T-cell (primary cell): ENCODE results near the gene MGAT2. TPM values are rescaled to one million over a fixed set of nuclear protein-coding genes. Genes with fewer than 3 reads are reported as not detected.

Source experiments
- ATAC-seq, 4 experiments: fragments of 200-7000 bp in 3 of 4; fragments of 150-1000 bp in 1 of 4; cut with Tn5 transposase; replicated peaks in 1 of 4; 1 replicate in 3 of 4; 2 replicates in 1 of 4; pipeline ENCODE4 v1.10.0; 2021; ENCODE audit warnings: moderate library complexity in 3 of 4, mild to moderate bottlenecking in 2 of 4, moderate number of reproducible peaks in 1 of 4
- CTCF ChIA-PET, 2 donors: fragments of 300-600 bp; sonication (Branson Sonifier 250); formaldehyde crosslinking; loops; one replicate each; lab custom pipeline; 2022; ENCODE audit warnings: antibody characterized with exemption in 2 of 2; lab: Charles Lee
- POLR2A ChIA-PET, 2 donors: fragments of 300-600 bp; sonication (Branson Sonifier 250); formaldehyde crosslinking; loops; one replicate each; lab custom pipeline; 2022; ENCODE audit warnings: antibody characterized with exemption in 2 of 2; lab: Charles Lee
- DNase-seq, 35 experiments: peaks; one replicate each; pipeline versions ENCODE4 v3.0.0 to v3.0.0-alpha.2; 2013 to 2023
- H3K27ac ChIP-seq: one replicate; pipeline ENCODE4 v1.5.1; 2013; ENCODE audit warnings: low read length
- H3K27me3 ChIP-seq, 2 experiments: replicated peaks in 1 of 2; 1 replicate in 1 of 2; 2 replicates in 1 of 2; pipeline versions ENCODE4 v1.6.1 to v1.7.0; 2013; ENCODE audit warnings: low read length in 1 of 2, mixed read lengths in 1 of 2; ENCODE audit not compliant: control insufficient read depth in 2 of 2, insufficient read depth in 2 of 2; ENCODE audit errors: extremely low read depth in 1 of 2
- H3K36me3 ChIP-seq, 2 donors: 1 replicate in 1 of 2; 2 replicates in 1 of 2; pipeline versions ENCODE4 v1.6.1 to v1.7.0; 2013; ENCODE audit warnings: low read length in 1 of 2; ENCODE audit not compliant: control insufficient read depth in 2 of 2, insufficient read depth in 1 of 2; ENCODE audit errors: extremely low read depth in 1 of 2
- H3K4me1 ChIP-seq, 2 experiments: 1 replicate in 1 of 2; 2 replicates in 1 of 2; pipeline versions ENCODE4 v1.6.1 to v1.7.0; 2013; ENCODE audit warnings: low read length in 2 of 2, mixed read lengths in 1 of 2; ENCODE audit not compliant: insufficient read depth in 2 of 2, control insufficient read depth in 1 of 2; ENCODE audit errors: extremely low read depth in 1 of 2
- H3K4me3 ChIP-seq, 2 donors: 1 replicate in 1 of 2; 2 replicates in 1 of 2; pipeline versions ENCODE4 v1.5.1 to v1.7.0; 2013; ENCODE audit warnings: mild to moderate bottlenecking in 2 of 2, low read length in 1 of 2, moderate library complexity in 1 of 2; ENCODE audit not compliant: control insufficient read depth in 1 of 2; ENCODE audit errors: extremely low read depth in 1 of 2
- H3K9me3 ChIP-seq: 2 replicates; pipeline ENCODE4 v1.7.0; 2013
- H3K27ac Mint-ChIP-seq, 2 donors: one replicate each; pipeline ENCODE4 v1.8.0; 2020 to 2021; ENCODE audit warnings: mild to moderate bottlenecking in 2 of 2, mixed read lengths in 2 of 2
- H3K27me3 Mint-ChIP-seq, 2 donors: one replicate each; pipeline ENCODE4 v1.8.0; 2021 to 2022; ENCODE audit warnings: mixed read lengths in 2 of 2
- H3K36me3 Mint-ChIP-seq: one replicate; pipeline ENCODE4 v1.8.0; 2021; ENCODE audit warnings: mixed read lengths
- H3K4me1 Mint-ChIP-seq, 3 donors: one replicate each; pipeline ENCODE4 v1.8.0; 2020 to 2022; ENCODE audit warnings: mixed read lengths in 3 of 3, mild to moderate bottlenecking in 1 of 3
- H3K4me3 Mint-ChIP-seq, 3 donors: one replicate each; pipeline ENCODE4 v1.8.0; 2020 to 2022; ENCODE audit warnings: mild to moderate bottlenecking in 3 of 3, mixed read lengths in 3 of 3, moderate library complexity in 3 of 3
- H3K9me3 Mint-ChIP-seq, 3 donors: one replicate each; pipeline ENCODE4 v1.8.0; 2020 to 2022; ENCODE audit warnings: mixed read lengths in 3 of 3
- WGBS: methylation state at CpG from one replicate; pipeline ENCODE4 v1.1.5; 2013; ENCODE audit warnings: missing lambda C conversion rate; ENCODE audit not compliant: insufficient coverage; 5-methylcytosine and 5-hydroxymethylcytosine counted together
- total RNA-seq, 35 experiments: library from RNA in 6 of 35; stranded (reverse) in 6 of 35; fragments of 120-200 nt in 1 of 35; gene quantifications; one replicate each; pipeline versions ENCODE4 v1.2.1 to v1.2.4 and lab custom pipeline; 2013 to 2026

The MGAT2 gene
- total RNA-seq: 10 to 100 TPM; 21.7 to 54.1 (median 41.6) TPM
- total RNA-seq (2013): 53.6 TPM
- 65.9 to 148 (median 103) reads per million in 29 experiments for total RNA-seq (lab: John Stamatoyannopoulos, UW)

- under 1% methylated on average over 85 of the region's 85 CpGs for WGBS
- Mint-ChIP-seq H3K9me3 (no peaks in the 10 kb centered on the region), H3K4me3 (peak within 1 kb of the TSS; percentile 97 to 99 (median 97)), H3K27ac (peak within 1 kb of the TSS; percentile 98 to 99), H3K36me3 (peaks cover 19% of the 10 kb centered on the region), H3K27me3 (no peaks in the 10 kb centered on the region), H3K4me1 (peaks cover 51 to 58% (median 58%) of the 10 kb centered on the region in 3 donors)
- H3K9me3 ChIP-seq: no peaks in the 10 kb centered on the region
- H3K36me3 ChIP-seq: peaks cover 5 to 20% of the 10 kb centered on the region in 2 donors
- H3K4me3 ChIP-seq: peak within 1 kb of the TSS; percentile 74 to 78
- peaks cover 20 to 34% of the 10 kb centered on the region in 2 experiments for H3K4me1 ChIP-seq
- ChIA-PET CTCF (interaction anchor here (0.6 to 2.7 kb wide), 27 partner anchors 9 to 441 kb away, joined by 3 to 77 read pairs (median 4); partner anchors contain the start of genes DNAAF2 (in 2 of the 2), NEMF (in 2 of the 2), KLHDC2 (in 1 of the 2) and LRR1 (in 1 of the 2)), POLR2A (interaction anchor here (0.5 to 2.9 kb wide), 33 partner anchors 8 to 1153 kb away, joined by 3 to 59 read pairs (median 5); partner anchors contain the start of genes LRR1 (in 2 of the 2), RPS29 (in 2 of the 2), DNAAF2 (in 1 of the 2) and KLHDC2 (in 1 of the 2))
- DNase-seq: peak; percentile 84 to 96 (median 91)
- ATAC-seq: peak; percentile 88 to 91 (median 90)
- H3K27me3 ChIP-seq: no peaks in the 10 kb centered on the region
- peak within 1 kb of the TSS; percentile 95 for H3K27ac ChIP-seq
Observed at GRCh38 chr14:49620182-49621113, at the start of gene MGAT2, which contains the start of gene RPL36AL. TSS of gene MGAT2 (plus strand) at chr14:49620799. CDS start at chr14:49621269, 470 bp downstream. TSS of gene RPL36AL (minus strand) at chr14:49620626. CDS start at chr14:49619104, 1,522 bp downstream.

DNA sequence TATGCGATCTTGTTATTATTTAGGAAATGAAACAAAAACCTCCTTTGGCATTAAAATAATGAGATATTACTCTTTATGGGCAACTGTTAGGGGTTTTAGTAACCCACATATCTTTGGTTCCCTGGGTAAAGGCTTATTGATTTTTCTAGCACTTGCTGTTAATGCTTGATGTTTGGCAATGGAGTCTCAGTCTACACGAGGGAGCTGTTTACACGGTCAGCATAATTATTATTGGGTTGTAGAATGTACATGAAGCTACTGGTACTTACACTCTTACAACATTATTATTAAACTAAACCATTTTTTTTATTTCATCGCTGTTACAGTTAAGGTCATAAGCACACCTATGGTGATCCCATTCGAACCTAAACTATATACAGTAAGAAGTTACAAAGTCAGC lies 46.6 kb upstream of the MGAT2 start:
- H3K27me3 ChIP-seq: no peaks in the 10 kb centered on the region
- ATAC-seq (no peak), DNase-seq (no peak)
- no peaks in the 10 kb centered on the region for H3K4me1 ChIP-seq
- peaks cover 0 to 8% (median 5%) of the 10 kb centered on the region in 3 donors for H3K9me3 Mint-ChIP-seq
- peaks cover 9 to 14% (median 11%) of the 10 kb centered on the region in 3 donors for H3K4me1 Mint-ChIP-seq
- peaks cover 2% of the 10 kb centered on the region for H3K9me3 ChIP-seq
- ChIA-PET POLR2A (interaction anchor here in 1 of 2 donors (0.6 kb wide), 1 partner anchor 792 kb away, joined by 4 read pairs; no protein-coding TSS in a partner anchor), CTCF (interaction anchor here in 1 of 2 donors (1.2 kb wide), 1 partner anchor 11 kb away, joined by 6 read pairs; no protein-coding TSS in a partner anchor)
- H3K4me3 ChIP-seq: no peak overlapping the region
- no peak overlapping the region for H3K27ac ChIP-seq
- H3K36me3 Mint-ChIP-seq: peaks cover 68% of the 10 kb centered on the region
- H3K27me3 Mint-ChIP-seq: no peaks in the 10 kb centered on the region
- H3K4me3 Mint-ChIP-seq: no peak overlapping the region
- peaks cover 0 to 23% of the 10 kb centered on the region in 2 donors for H3K36me3 ChIP-seq
- H3K27ac Mint-ChIP-seq: no peak overlapping the region
- no CpG with 5 or more reads among the region's 5 CpGs for WGBS

DNA sequence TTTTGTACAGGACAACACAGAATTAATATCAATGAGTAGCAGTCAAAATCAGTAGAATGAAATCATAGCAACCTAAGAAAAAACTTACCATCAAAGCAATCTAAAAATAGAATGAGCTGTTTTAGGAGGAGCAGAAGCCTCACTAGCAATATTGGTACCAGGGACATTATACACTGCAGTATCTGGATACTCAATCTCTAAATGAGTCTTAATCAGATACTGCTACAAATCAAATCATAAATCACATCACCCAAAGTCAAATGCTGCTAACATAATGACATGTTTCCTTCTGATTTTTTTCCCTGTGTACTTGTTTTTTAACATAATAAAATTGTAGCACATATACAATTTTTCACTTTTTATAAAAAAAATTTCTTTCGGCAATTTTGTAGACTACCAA lies 42.5 kb upstream of the MGAT2 start:
- H3K4me1 Mint-ChIP-seq: peaks cover 41 to 45% (median 42%) of the 10 kb centered on the region in 3 donors
- DNase-seq (no peak), ATAC-seq (no peak)
- no peaks in the 10 kb centered on the region for H3K27me3 Mint-ChIP-seq
- H3K27ac Mint-ChIP-seq: peak overlapping the region in 1 of 2 donors; percentile 61
- no peaks in the 10 kb centered on the region for H3K9me3 Mint-ChIP-seq
- WGBS: no CpG with 5 or more reads among the region's 1 CpG
- H3K4me3 Mint-ChIP-seq: no peak overlapping the region
- peaks cover 0 to 12% of the 10 kb centered on the region in 2 experiments for H3K4me1 ChIP-seq
- no peaks in the 10 kb centered on the region for H3K9me3 ChIP-seq
- no peak overlapping the region for H3K4me3 ChIP-seq
- peaks cover 50% of the 10 kb centered on the region for H3K36me3 Mint-ChIP-seq
- ChIA-PET POLR2A (interaction anchor here (0.7 kb wide), 2 partner anchors 11 to 1051 kb away, joined by 3 to 4 read pairs; no protein-coding TSS in a partner anchor), CTCF (interaction anchor here in 1 of 2 donors (0.7 kb wide), 1 partner anchor 699 kb away, joined by 4 read pairs; no protein-coding TSS in a partner anchor)
- no peaks in the 10 kb centered on the region for H3K27me3 ChIP-seq
- no peak overlapping the region for H3K27ac ChIP-seq
- H3K36me3 ChIP-seq: peaks cover 0 to 36% of the 10 kb centered on the region in 2 donors

DNA sequence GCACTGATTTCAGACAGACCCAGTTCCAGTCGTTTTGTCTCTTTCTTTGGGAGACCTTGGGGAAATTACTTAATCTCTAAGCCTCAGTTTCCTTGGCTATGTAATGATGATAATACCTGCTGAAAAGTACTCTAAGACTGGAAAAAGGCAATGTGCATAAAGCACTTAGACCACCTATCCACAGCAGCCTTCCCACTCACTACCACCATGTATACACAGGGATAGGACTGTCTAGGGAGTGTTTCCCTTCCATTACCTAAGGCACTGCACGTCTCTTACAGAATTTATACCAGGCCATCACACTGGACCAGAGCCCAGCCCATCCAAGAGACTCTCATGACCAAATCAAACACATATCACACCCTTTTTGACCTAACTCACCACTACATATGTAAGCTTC lies 40.8 kb upstream of the MGAT2 start:
- Mint-ChIP-seq H3K4me3 (no peak overlapping the region), H3K27me3 (no peaks in the 10 kb centered on the region), H3K4me1 (peaks cover 55 to 62% (median 59%) of the 10 kb centered on the region in 3 donors), H3K36me3 (peaks cover 48% of the 10 kb centered on the region), H3K27ac (no peak overlapping the region), H3K9me3 (no peaks in the 10 kb centered on the region)
- CTCF ChIA-PET: no interaction called here
- no peak overlapping the region for H3K27ac ChIP-seq
- H3K36me3 ChIP-seq: peaks cover 0 to 51% of the 10 kb centered on the region in 2 donors
- no peak overlapping the region for H3K4me3 ChIP-seq
- DNase-seq (no peak), ATAC-seq (no peak)
- H3K4me1 ChIP-seq: peaks cover 6 to 25% of the 10 kb centered on the region in 2 experiments
- POLR2A ChIA-PET: no interaction called here
- no peaks in the 10 kb centered on the region for H3K27me3 ChIP-seq
- no peaks in the 10 kb centered on the region for H3K9me3 ChIP-seq
- 100% methylated on average over 1 of the region's 2 CpGs for WGBS

GRCh38 chr14:49581209-49582112 lies 39.1 kb upstream of the MGAT2 start:
- peaks cover 6 to 31% of the 10 kb centered on the region in 2 experiments for H3K4me1 ChIP-seq
- no peak overlapping the region for H3K27ac ChIP-seq
- CTCF ChIA-PET: interaction anchor here in 1 of 2 donors (0.6 kb wide), 1 partner anchor 1147 kb away, joined by 6 read pairs; no protein-coding TSS in a partner anchor

More at GRCh38 chr14:49581209-49582112, 39.1 kb upstream of the MGAT2 start:
- Mint-ChIP-seq H3K4me3 (peak overlapping the region in 1 of 3 donors; percentile 98), H3K27ac (peak overlapping the region; percentile 11 to 48), H3K9me3 (no peaks in the 10 kb centered on the region), H3K4me1 (peaks cover 66 to 68% (median 68%) of the 10 kb centered on the region in 3 donors), H3K36me3 (peaks cover 45% of the 10 kb centered on the region), H3K27me3 (peaks cover 2 to 3% of the 10 kb centered on the region in 2 donors)
- Histone ChIP-seq H3K9me3 (no peaks in the 10 kb centered on the region), H3K4me3 (no peak overlapping the region), H3K36me3 (peaks cover 0 to 40% of the 10 kb centered on the region in 2 donors), H3K27me3 (no peaks in the 10 kb centered on the region)
- 96% methylated on average over 3 of the region's 9 CpGs for WGBS
- DNase-seq: no peak
- no peak for ATAC-seq
- POLR2A ChIA-PET: interaction anchor here (0.6 to 0.7 kb wide), 4 partner anchors 40 to 272 kb away, joined by 3 to 8 read pairs (median 4); no protein-coding TSS in a partner anchor
